ENCODE data around the gene GCDH. TPM values are rescaled to one million over a fixed set of nuclear protein-coding genes. Genes with fewer than 3 reads are reported as not detected.
"Not testable (repeated sequence)": the region's sequence is repeated elsewhere in the genome, so short reads cannot be mapped to it uniquely, and the experiment has no call there.

The GCDH gene
- total RNA-seq, 2 experiments from 2014 or later, result 31.5 to 48.7 TPM

- Histone ChIP-seq H3K36me3 (ENCODE audit: insufficient read depth, low read length) (no peaks in the 10 kb centered on the region), H3K4me2 (ENCODE audit: low read length) (no peak overlapping the region), H3K4me1 (ENCODE audit: insufficient read depth, low read length, poor library complexity, severe bottlenecking) (no peaks in the 10 kb centered on the region), H3K4me3 (ENCODE audit: low read depth, low read length, poor library complexity, severe bottlenecking) (no peak overlapping the region), H4K20me1 (ENCODE audit: insufficient read depth, low read length) (no peaks in the 10 kb centered on the region), H3K79me2 (ENCODE audit: insufficient read depth, low read depth, low read length) (no peaks in the 10 kb centered on the region), H2AFZ (ENCODE audit: low read length) (no peak overlapping the region), H3K27ac (ENCODE audit: low read depth, low read length, poor library complexity, severe bottlenecking) (no peak overlapping the region), H3K9me3 (ENCODE audit: low read length) (no peaks in the 10 kb centered on the region), H3K9me2 (ENCODE audit: insufficient read depth, low read length) (no peaks in the 10 kb centered on the region)
- CTCF ChIA-PET (ENCODE audit: unreplicated experiment), result no interaction called here
- no TSS peak for BruUV-seq (replicated peaks)
- TF ChIP-seq CTCF (conservative IDR thresholded peaks at IDR 0.05; ENCODE audit: low read length) (no peak), EZH2phosphoT487 (IDR thresholded peaks at IDR 0.05; ENCODE audit: borderline replicate concordance, low read depth, low read length) (no peak)
- POLR2A ChIA-PET, result interaction anchor here (0.6 to 0.7 kb wide), 2 partner anchors 32 to 95 kb away, joined by 3 read pairs; no protein-coding TSS in a partner anchor
- intact Hi-C loops (cut with micrococcal nuclease; ENCODE audit: unreplicated experiment), result no loop called here
- DNase-seq (ENCODE audit: low spot score), result no peak
Observed at GRCh38 chr19:12912571-12912970, 21.6 kb downstream of the GCDH start.

GRCh38 chr19:12913011-12913561 lies 22.1 kb downstream of the GCDH start:
- no peak overlapping the region for H2AFZ ChIP-seq (ENCODE audit: low read length)
- no peak for TF ChIP-seq CTCF (conservative IDR thresholded peaks at IDR 0.05; ENCODE audit: low read length)
- TF ChIP-seq EZH2phosphoT487 (IDR thresholded peaks at IDR 0.05; ENCODE audit: borderline replicate concordance, low read depth, low read length), result no peak
- intact Hi-C loops (cut with micrococcal nuclease; ENCODE audit: unreplicated experiment), result no loop called here
- no peaks in the 10 kb centered on the region for H3K9me3 ChIP-seq (ENCODE audit: low read length)
- POLR2A ChIA-PET, result interaction anchor here (0.6 to 1.0 kb wide), 3 partner anchors 32 to 95 kb away, joined by 3 read pairs; partner anchors contain the start of gene DNASE2
- no peak overlapping the region for H3K27ac ChIP-seq (ENCODE audit: low read depth, low read length, poor library complexity, severe bottlenecking)
- DNase-seq (ENCODE audit: low spot score), result no peak
- no peaks in the 10 kb centered on the region for H3K79me2 ChIP-seq (ENCODE audit: insufficient read depth, low read depth, low read length)
- no peaks in the 10 kb centered on the region for H3K36me3 ChIP-seq (ENCODE audit: insufficient read depth, low read length)
- no TSS peak for BruUV-seq (replicated peaks)
- no peaks in the 10 kb centered on the region for H3K4me1 ChIP-seq (ENCODE audit: insufficient read depth, low read length, poor library complexity, severe bottlenecking)
- no peaks in the 10 kb centered on the region for H3K9me2 ChIP-seq (ENCODE audit: insufficient read depth, low read length)
- no peak overlapping the region for H3K4me3 ChIP-seq (ENCODE audit: low read depth, low read length, poor library complexity, severe bottlenecking)
- H4K20me1 ChIP-seq (ENCODE audit: insufficient read depth, low read length), result no peaks in the 10 kb centered on the region
- CTCF ChIA-PET (ENCODE audit: unreplicated experiment), result no interaction called here
- H3K4me2 ChIP-seq (ENCODE audit: low read length), result no peak overlapping the region

GRCh38 chr19:12913851-12914690 lies 23.1 kb downstream of the GCDH start:
- H4K20me1 ChIP-seq (ENCODE audit: insufficient read depth, low read length), result no peaks in the 10 kb centered on the region
- peaks cover 7% of the 10 kb centered on the region for H3K4me1 ChIP-seq (ENCODE audit: insufficient read depth, low read length, poor library complexity, severe bottlenecking)
- H3K36me3 ChIP-seq (ENCODE audit: insufficient read depth, low read length), result no peaks in the 10 kb centered on the region
- H3K9me2 ChIP-seq (ENCODE audit: insufficient read depth, low read length), result no peaks in the 10 kb centered on the region
- no peak overlapping the region for H3K4me3 ChIP-seq (ENCODE audit: low read depth, low read length, poor library complexity, severe bottlenecking)
- no TSS peak for BruUV-seq (replicated peaks)
- ChIA-PET POLR2A (interaction anchor here (1.0 kb wide), 1 partner anchor 33 kb away, joined by 3 read pairs; the partner anchor contains the start of gene DNASE2), CTCF (ENCODE audit: unreplicated experiment) (no interaction called here)
- H3K79me2 ChIP-seq (ENCODE audit: insufficient read depth, low read depth, low read length), result no peaks in the 10 kb centered on the region
- no peak overlapping the region for H2AFZ ChIP-seq (ENCODE audit: low read length)
- no peaks in the 10 kb centered on the region for H3K9me3 ChIP-seq (ENCODE audit: low read length)
- no peak overlapping the region for H3K27ac ChIP-seq (ENCODE audit: low read depth, low read length, poor library complexity, severe bottlenecking)
- peak overlapping the region; percentile 4; the same call in 1 of the 2 replicates for H3K4me2 ChIP-seq (ENCODE audit: low read length)
- DNase-seq (ENCODE audit: low spot score), result peak; percentile 19
- intact Hi-C loops (cut with micrococcal nuclease; ENCODE audit: unreplicated experiment), result no loop called here
- TF ChIP-seq CTCF (conservative IDR thresholded peaks at IDR 0.05; ENCODE audit: low read length) (no peak), EZH2phosphoT487 (IDR thresholded peaks at IDR 0.05; ENCODE audit: borderline replicate concordance, low read depth, low read length) (no peak)

GRCh38 chr19:12915860-12916259 lies 24.9 kb downstream of the GCDH start:
- H3K9me3 ChIP-seq (ENCODE audit: low read length); intact Hi-C loops (cut with micrococcal nuclease; ENCODE audit: unreplicated experiment); H3K4me3 ChIP-seq (ENCODE audit: low read depth, low read length, poor library complexity, severe bottlenecking); H4K20me1 ChIP-seq (ENCODE audit: insufficient read depth, low read length); H3K79me2 ChIP-seq (ENCODE audit: insufficient read depth, low read depth, low read length); DNase-seq (ENCODE audit: low spot score); BruUV-seq (replicated peaks); CTCF ChIA-PET (ENCODE audit: unreplicated experiment); H3K36me3 ChIP-seq (ENCODE audit: insufficient read depth, low read length); H3K4me2 ChIP-seq (ENCODE audit: low read length); POLR2A ChIA-PET; H3K27ac ChIP-seq (ENCODE audit: low read depth, low read length, poor library complexity, severe bottlenecking); H2AFZ ChIP-seq (ENCODE audit: low read length); H3K9me2 ChIP-seq (ENCODE audit: insufficient read depth, low read length): not testable (repeated sequence)
- H3K4me1 ChIP-seq (ENCODE audit: insufficient read depth, low read length, poor library complexity, severe bottlenecking), result peaks cover 12% of the 10 kb centered on the region

Data from OCI-LY7 (cell line).